AG09309 (cell line): ENCODE results near the gene KIAA1755.

ENCODE experiments used
- DNase-seq: peaks from one replicate; pipeline ENCODE4 v3.0.0-alpha.2; 2010; ENCODE audit warnings: low read depth
- H3K4me3 ChIP-seq: 2 replicates; pipeline ENCODE4 v1.5.1; 2011; ENCODE audit warnings: mild to moderate bottlenecking, low read depth, low read length, moderate library complexity; ENCODE audit not compliant: control insufficient read depth
- TF ChIP-seq, protein P1 (sequence below): IDR thresholded peaks from 2 replicates; pipeline ENCODE4 v1.5.1; 2011; ENCODE audit warnings: mild to moderate bottlenecking, low read depth, low read length, inconsistent platforms; ENCODE audit not compliant: insufficient read depth, control insufficient read depth; ENCODE audit errors: missing control alignments

KIAA1755 gene

GRCh38 chr20:38210741-38211140 lies 49.8 kb downstream of the KIAA1755 start:
- no peak for DNase-seq
- no peak overlapping the region for H3K4me3 ChIP-seq
- TF ChIP-seq, protein P1, sequence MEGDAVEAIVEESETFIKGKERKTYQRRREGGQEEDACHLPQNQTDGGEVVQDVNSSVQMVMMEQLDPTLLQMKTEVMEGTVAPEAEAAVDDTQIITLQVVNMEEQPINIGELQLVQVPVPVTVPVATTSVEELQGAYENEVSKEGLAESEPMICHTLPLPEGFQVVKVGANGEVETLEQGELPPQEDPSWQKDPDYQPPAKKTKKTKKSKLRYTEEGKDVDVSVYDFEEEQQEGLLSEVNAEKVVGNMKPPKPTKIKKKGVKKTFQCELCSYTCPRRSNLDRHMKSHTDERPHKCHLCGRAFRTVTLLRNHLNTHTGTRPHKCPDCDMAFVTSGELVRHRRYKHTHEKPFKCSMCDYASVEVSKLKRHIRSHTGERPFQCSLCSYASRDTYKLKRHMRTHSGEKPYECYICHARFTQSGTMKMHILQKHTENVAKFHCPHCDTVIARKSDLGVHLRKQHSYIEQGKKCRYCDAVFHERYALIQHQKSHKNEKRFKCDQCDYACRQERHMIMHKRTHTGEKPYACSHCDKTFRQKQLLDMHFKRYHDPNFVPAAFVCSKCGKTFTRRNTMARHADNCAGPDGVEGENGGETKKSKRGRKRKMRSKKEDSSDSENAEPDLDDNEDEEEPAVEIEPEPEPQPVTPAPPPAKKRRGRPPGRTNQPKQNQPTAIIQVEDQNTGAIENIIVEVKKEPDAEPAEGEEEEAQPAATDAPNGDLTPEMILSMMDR, result no peak

DNA sequence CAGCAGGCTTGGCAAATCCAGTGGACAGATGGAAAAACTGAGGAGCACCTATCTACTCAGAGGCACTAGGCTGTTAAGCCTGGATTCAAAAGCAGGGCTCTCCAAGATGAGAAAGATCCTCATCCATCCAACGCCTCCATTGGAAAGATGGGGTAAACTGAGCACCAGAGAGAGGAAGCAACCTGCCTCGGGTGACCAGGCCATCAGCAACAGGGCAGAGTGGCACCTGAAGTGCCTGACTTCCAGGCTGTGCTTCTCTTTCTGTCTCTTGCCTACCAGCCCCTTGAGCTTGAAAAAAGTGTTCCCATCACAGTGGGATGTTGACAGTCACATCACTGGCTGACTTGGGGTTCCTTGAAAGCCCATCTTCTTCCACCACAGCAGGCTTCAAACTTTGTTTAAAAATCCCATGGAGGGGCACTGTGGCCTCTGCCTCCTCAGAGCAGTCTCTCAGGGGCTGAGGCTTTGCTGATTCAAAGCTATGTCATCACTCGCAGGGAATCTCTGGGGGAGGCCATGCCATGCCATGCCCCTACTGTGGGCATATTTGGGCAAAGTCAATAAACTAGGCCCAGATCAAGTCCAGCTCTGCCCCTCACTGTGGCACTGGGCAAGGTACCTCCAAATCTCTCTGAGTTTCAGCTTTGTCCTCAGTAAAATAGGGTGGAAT lies 50.7 kb downstream of the KIAA1755 start:
- DNase-seq, result no peak
- H3K4me3 ChIP-seq, result no peak overlapping the region
- TF ChIP-seq, protein P1, result no peak

GRCh38 chr20:38209054-38209675 lies 51.4 kb downstream of the KIAA1755 start:
- H3K4me3 ChIP-seq, result no peak overlapping the region
- no peak for DNase-seq
- TF ChIP-seq, protein P1, result no peak

DNA sequence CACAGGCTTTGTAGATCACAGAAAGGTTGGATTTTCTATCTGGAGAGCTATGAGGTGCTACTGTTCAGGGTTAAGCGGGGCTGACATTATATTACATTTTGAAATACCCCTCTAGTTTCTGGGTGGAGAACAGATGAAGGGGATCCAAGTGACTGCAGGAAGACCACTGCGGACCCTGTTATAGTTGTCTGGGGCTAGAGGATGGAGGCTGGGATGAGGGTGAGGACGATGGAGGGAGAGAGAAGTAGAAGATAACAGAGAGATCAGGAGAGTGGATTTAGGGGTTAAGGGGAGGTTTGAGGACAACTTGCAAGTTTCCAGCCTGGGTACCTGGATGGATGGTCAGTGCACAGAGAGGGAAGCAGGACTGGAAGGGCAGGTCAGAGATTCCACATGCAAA lies 52.0 kb downstream of the KIAA1755 start:
- H3K4me3 ChIP-seq, result no peak overlapping the region
- no peak for DNase-seq
- TF ChIP-seq, protein P1, result no peak

DNA sequence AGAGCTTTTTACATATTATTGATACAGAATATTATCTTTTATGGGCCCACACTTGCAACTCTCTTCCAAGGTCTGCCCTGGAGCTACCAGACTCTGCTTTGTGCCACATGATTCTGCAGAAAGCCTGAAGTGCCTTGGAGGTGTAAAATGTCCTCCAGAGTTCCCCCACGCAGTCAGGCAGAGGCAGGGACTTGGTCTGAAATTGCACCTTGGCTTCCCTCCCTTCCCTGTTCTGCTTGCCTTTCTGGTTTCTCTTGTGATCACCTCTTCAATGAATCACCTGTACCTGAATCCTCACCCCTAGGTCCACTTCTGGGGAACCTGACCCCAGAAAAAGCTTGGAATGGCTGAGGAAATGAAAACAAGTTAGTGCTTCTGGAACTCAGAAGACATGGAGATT lies 52.4 kb downstream of the KIAA1755 start:
- no peak overlapping the region for H3K4me3 ChIP-seq
- TF ChIP-seq, protein P1, result no peak
- DNase-seq, result no peak

DNA sequence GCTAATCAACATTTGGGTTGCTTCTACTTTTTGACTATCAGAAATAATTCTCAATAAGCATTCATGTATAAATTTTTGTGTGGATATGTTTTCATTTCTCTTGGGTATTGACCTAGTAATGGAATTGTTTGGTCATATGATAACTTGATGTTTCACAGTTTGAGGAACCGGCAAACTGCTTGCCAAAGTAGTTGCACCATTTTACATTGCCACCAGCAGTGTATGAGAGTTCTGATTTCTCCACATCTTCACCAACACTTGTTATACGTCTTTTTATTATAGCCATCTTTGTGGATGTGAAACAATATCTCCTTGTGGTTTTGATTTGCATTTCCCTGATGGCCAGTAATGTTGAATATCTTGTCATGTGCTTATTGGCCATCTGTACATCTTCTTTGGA lies 52.9 kb downstream of the KIAA1755 start:
- H3K4me3 ChIP-seq, result no peak overlapping the region
- TF ChIP-seq, protein P1, result no peak
- DNase-seq, result no peak
